WTC11 (cell line): Measurements from ENCODE around the gene RTP3. TPM values are rescaled to one million over a fixed set of nuclear protein-coding genes. Genes with fewer than 3 reads are reported as not detected.

ENCODE experiments used
- ATAC-seq: fragments of 200-7000 bp; cut with Tn5 transposase; 2 replicates; pipeline ENCODE4 v1.10.0; 2021; ENCODE audit warnings: mild to moderate bottlenecking, moderate library complexity
- CTCF ChIA-PET: fragments of 300-600 bp; sonication (Branson Sonifier 250); formaldehyde crosslinking; loops from one replicate; lab custom pipeline; 2021; ENCODE audit warnings: antibody characterized with exemption; lab: Charles Lee
- POLR2A ChIA-PET: fragments of 350-600 bp; sonication (Branson Sonifier 250); formaldehyde crosslinking; loops from one replicate; lab custom pipeline; 2021; ENCODE audit warnings: antibody characterized with exemption; lab: Charles Lee
- DNase-seq: peaks from one replicate; pipeline ENCODE4 v3.0.0; 2021; ENCODE audit warnings: low spot score
- H3K27ac Mint-ChIP-seq: 2 replicates; pipeline ENCODE4 v1.8.0; 2021; ENCODE audit warnings: mixed read lengths
- H3K27me3 Mint-ChIP-seq: 2 replicates; pipeline ENCODE4 v1.8.0; 2021; ENCODE audit warnings: low read depth, mild to moderate bottlenecking, moderate library complexity, mixed read lengths
- H3K36me3 Mint-ChIP-seq: 2 replicates; pipeline ENCODE4 v1.8.0; 2021; ENCODE audit warnings: mixed read lengths
- H3K4me1 Mint-ChIP-seq: 2 replicates; pipeline ENCODE4 v1.8.0; 2022; ENCODE audit warnings: mixed read lengths
- H3K4me3 Mint-ChIP-seq: 2 replicates; pipeline ENCODE4 v1.8.0; 2021; ENCODE audit warnings: mild to moderate bottlenecking, moderate library complexity, mixed read lengths
- H3K9me3 Mint-ChIP-seq: 2 replicates; pipeline ENCODE4 v1.8.0; 2021; ENCODE audit warnings: mixed read lengths
- ARID4B ChIP-seq: sonication (generic); formaldehyde crosslinking; IDR thresholded peaks from 2 replicates; pipeline ENCODE4 v1.8.0; 2023; ENCODE audit warnings: missing genetic modification reagents, mild to moderate bottlenecking, borderline replicate concordance
- ATF3 ChIP-seq: sonication (generic); formaldehyde crosslinking; conservative IDR thresholded peaks from 2 replicates; pipeline ENCODE4 v1.8.1; 2022; ENCODE audit warnings: mild to moderate bottlenecking, missing genetic modification reagents
- CBFB ChIP-seq: sonication (generic); formaldehyde crosslinking; IDR thresholded peaks from 2 replicates; pipeline ENCODE4 v1.8.1; 2022; ENCODE audit warnings: mild to moderate bottlenecking, low read depth, missing genetic modification reagents
- CTCF ChIP-seq: fragments of 200-600 bp; IDR thresholded peaks from 2 replicates; pipeline ENCODE4 v1.8.0; 2022; ENCODE audit warnings: antibody characterized with exemption
- ELF4 ChIP-seq: sonication (generic); formaldehyde crosslinking; IDR thresholded peaks from 2 replicates; pipeline ENCODE4 v1.8.1; 2022; ENCODE audit warnings: low read depth, mild to moderate bottlenecking, moderate library complexity, missing genetic modification reagents
- EMX1 ChIP-seq: fragments of 250-450 bp; sonication (Bioruptor Pico); IDR thresholded peaks from 2 replicates; pipeline ENCODE4 v1.8.0; 2021; ENCODE audit warnings: mild to moderate bottlenecking
- ERG ChIP-seq: fragments of 250-450 bp; sonication (Bioruptor Pico); IDR thresholded peaks from 2 replicates; pipeline ENCODE4 v1.8.0; 2021; ENCODE audit warnings: mild to moderate bottlenecking
- ESRRA ChIP-seq: sonication (generic); formaldehyde crosslinking; IDR thresholded peaks from 2 replicates; pipeline ENCODE4 v1.8.1; 2022; ENCODE audit warnings: mild to moderate bottlenecking, missing genetic modification reagents, borderline replicate concordance
- ETV6 ChIP-seq: sonication (generic); formaldehyde crosslinking; IDR thresholded peaks from 2 replicates; pipeline ENCODE4 v1.8.1; 2022; ENCODE audit warnings: mild to moderate bottlenecking, missing genetic modification reagents
- FOXP4 ChIP-seq: sonication (generic); formaldehyde crosslinking; IDR thresholded peaks from 2 replicates; pipeline ENCODE4 v1.8.0; 2022; ENCODE audit warnings: mild to moderate bottlenecking, missing genetic modification reagents
- GRHL2 ChIP-seq: fragments of 250-450 bp; sonication (Bioruptor Pico); IDR thresholded peaks from 2 replicates; pipeline ENCODE4 v1.8.0; 2022; ENCODE audit warnings: mild to moderate bottlenecking, moderate library complexity; ENCODE audit not compliant: insufficient replicate concordance, severe bottlenecking
- HMGA2 ChIP-seq: fragments of 250-450 bp; sonication (Bioruptor Pico); IDR thresholded peaks from 2 replicates; pipeline ENCODE4 v1.4.0; 2021; ENCODE audit warnings: mild to moderate bottlenecking, moderate library complexity
- JUN ChIP-seq: sonication (generic); formaldehyde crosslinking; IDR thresholded peaks from 2 replicates; pipeline ENCODE4 v1.8.0; 2023; ENCODE audit warnings: mild to moderate bottlenecking, missing genetic modification reagents
- MAX ChIP-seq: sonication (generic); formaldehyde crosslinking; IDR thresholded peaks from 2 replicates; pipeline ENCODE4 v1.8.0; 2022; ENCODE audit warnings: mild to moderate bottlenecking, missing genetic modification reagents
- NFATC4 ChIP-seq: fragments of 250-450 bp; sonication (Bioruptor Pico); IDR thresholded peaks from 2 replicates; pipeline ENCODE4 v1.9.0; 2021; ENCODE audit warnings: mild to moderate bottlenecking
- SOX15 ChIP-seq: fragments of 250-450 bp; sonication (Bioruptor Pico); IDR thresholded peaks from 2 replicates; pipeline ENCODE4 v1.9.0; 2021; ENCODE audit warnings: mild to moderate bottlenecking
- TCF7 ChIP-seq: sonication (generic); formaldehyde crosslinking; IDR thresholded peaks from 2 replicates; pipeline ENCODE4 v1.8.0; 2022; ENCODE audit warnings: mild to moderate bottlenecking, low read depth, missing genetic modification reagents, moderate library complexity
- ZBTB21 ChIP-seq: sonication (generic); formaldehyde crosslinking; IDR thresholded peaks from 2 replicates; pipeline ENCODE4 v1.8.1; 2023; ENCODE audit warnings: mild to moderate bottlenecking, missing genetic modification reagents, borderline replicate concordance
- ZSCAN18 ChIP-seq: fragments of 250-450 bp; sonication (Bioruptor Pico); IDR thresholded peaks from 2 replicates; pipeline ENCODE4 v2.1.2; 2022; ENCODE audit warnings: mild to moderate bottlenecking, moderate library complexity
- total RNA-seq: library from RNA; stranded (reverse); gene quantifications from 3 replicates; pipeline ENCODE4 v1.2.3, GENCODE V29; 2021

RTP3 gene
- total RNA-seq, 1 experiment from 2014 or later, result not detected

- H3K4me3 Mint-ChIP-seq, result no peak overlapping the region
- ChIA-PET POLR2A (no interaction called here), CTCF (no interaction called here)
- peaks cover 3% of the 10 kb centered on the region for H3K4me1 Mint-ChIP-seq
- H3K27ac Mint-ChIP-seq, result no peak overlapping the region
- no peak for TF ChIP-seq MAX
- TF ChIP-seq GRHL2 (CRISPR knock-in tag), result no peak
- TF ChIP-seq ATF3 (CRISPR knock-in tag), result no peak
- TF ChIP-seq FOXP4, result no peak
- no peak for TF ChIP-seq JUN (CRISPR knock-in tag)
- TF ChIP-seq NFATC4 (CRISPR knock-in tag), result no peak
- TF ChIP-seq ETV6 (CRISPR knock-in tag), result no peak
- TF ChIP-seq ARID4B (CRISPR knock-in tag), result no peak
- TF ChIP-seq CTCF, result no peak
- TF ChIP-seq ESRRA (CRISPR knock-in tag), result no peak
- no peak for TF ChIP-seq CBFB (CRISPR knock-in tag)
- TF ChIP-seq SOX15 (CRISPR knock-in tag), result no peak
- no peak for TF ChIP-seq TCF7 (CRISPR knock-in tag)
- TF ChIP-seq ZBTB21 (CRISPR knock-in tag), result no peak
- TF ChIP-seq ERG (CRISPR knock-in tag), result no peak
- TF ChIP-seq ELF4 (CRISPR knock-in tag), result no peak
- TF ChIP-seq EMX1 (CRISPR knock-in tag), result no peak
- no peak for TF ChIP-seq HMGA2 (CRISPR knock-in tag)
- TF ChIP-seq ZSCAN18 (CRISPR knock-in tag), result no peak
- peaks cover 39% of the 10 kb centered on the region for H3K27me3 Mint-ChIP-seq
- DNase-seq (no peak), ATAC-seq (no peak)
- H3K36me3 Mint-ChIP-seq, result no peaks in the 10 kb centered on the region
- H3K9me3 Mint-ChIP-seq, result peaks cover 3% of the 10 kb centered on the region
Measured at GRCh38 chr3:46466273-46466672, 31.5 kb upstream of the RTP3 start.
